SK-N-SH treated with all-trans-retinoic acid at 6 μM for 48 hours (cell line): ENCODE results near the gene HIVEP3.

Experiments used
- ATAC-seq: fragments of 200-7000 bp; cut with Tn5 transposase; 3 replicates; pipeline ENCODE4 v1.9.1; 2020; ENCODE audit warnings: mild to moderate bottlenecking, moderate library complexity
- ARNTL ChIP-seq: fragments of 450-650 bp; formaldehyde crosslinking; IDR thresholded peaks from 2 replicates; pipeline ENCODE4 v1.5.0; 2020; ENCODE audit warnings: low read depth, mild to moderate bottlenecking, moderate library complexity, borderline replicate concordance
- BACH2 ChIP-seq: fragments of 250-450 bp; sonication (Bioruptor Pico); IDR thresholded peaks from 2 replicates; pipeline ENCODE4 v1.9.0; 2021; ENCODE audit warnings: mild to moderate bottlenecking, borderline replicate concordance
- ESRRG ChIP-seq: fragments of 250-450 bp; sonication (Bioruptor Pico); IDR thresholded peaks from 2 replicates; pipeline ENCODE4 v1.6.1; 2021; ENCODE audit warnings: mild to moderate bottlenecking
- GLIS3 ChIP-seq: fragments of 250-450 bp; sonication (Bioruptor Pico); IDR thresholded peaks from 2 replicates; pipeline ENCODE4 v1.5.0; 2020; ENCODE audit warnings: mild to moderate bottlenecking, moderate library complexity
- ISL1 ChIP-seq: fragments of 250-450 bp; sonication (Bioruptor Pico); IDR thresholded peaks from 2 replicates; pipeline ENCODE4 v2.1.2; 2022; ENCODE audit warnings: mild to moderate bottlenecking, moderate library complexity
- OSR1 ChIP-seq: fragments of 250-450 bp; sonication (Bioruptor Pico); IDR thresholded peaks from 2 replicates; pipeline ENCODE4 v1.8.0; 2022; ENCODE audit warnings: moderate library complexity, mild to moderate bottlenecking, inconsistent platforms
- RARB ChIP-seq: fragments of 250-450 bp; sonication (Bioruptor Pico); IDR thresholded peaks from 2 replicates; pipeline ENCODE4 v1.8.0; 2021; ENCODE audit warnings: mild to moderate bottlenecking, moderate library complexity
- SNAI2 ChIP-seq: fragments of 250-450 bp; sonication (Bioruptor Pico); IDR thresholded peaks from 2 replicates; pipeline ENCODE4 v1.5.0; 2020; ENCODE audit warnings: mild to moderate bottlenecking, moderate library complexity
- TCF4 ChIP-seq: fragments of 250-450 bp; sonication (Bioruptor Pico); IDR thresholded peaks from 2 replicates; pipeline ENCODE4 v1.8.0; 2021; ENCODE audit warnings: mild to moderate bottlenecking, moderate library complexity, borderline replicate concordance
- TOX ChIP-seq: fragments of 250-450 bp; sonication (Bioruptor Pico); IDR thresholded peaks from 2 replicates; pipeline ENCODE4 v1.8.0; 2021; ENCODE audit warnings: mild to moderate bottlenecking, moderate library complexity, borderline replicate concordance
- ZC3H10 ChIP-seq: fragments of 250-450 bp; sonication (Bioruptor Pico); IDR thresholded peaks from 2 replicates; pipeline ENCODE4 v1.5.1; 2021; ENCODE audit warnings: mild to moderate bottlenecking, moderate library complexity
- ZFP3 ChIP-seq: fragments of 250-450 bp; sonication (Bioruptor Pico); IDR thresholded peaks from 2 replicates; pipeline ENCODE4 v1.5.0; 2020; ENCODE audit warnings: mild to moderate bottlenecking, moderate library complexity
- ZFP30 ChIP-seq: fragments of 450-650 bp; formaldehyde crosslinking; IDR thresholded peaks from 2 replicates; pipeline ENCODE4 v1.5.0; 2022; ENCODE audit warnings: mild to moderate bottlenecking, moderate library complexity
- ZNF565 ChIP-seq: fragments of 450-650 bp; formaldehyde crosslinking; conservative IDR thresholded peaks from 2 replicates; pipeline ENCODE4 v1.5.0; 2020; ENCODE audit warnings: low read depth, mild to moderate bottlenecking, moderate library complexity
- ZNF8 ChIP-seq: fragments of 450-650 bp; formaldehyde crosslinking; IDR thresholded peaks from 2 replicates; pipeline ENCODE4 v1.5.0; 2020; ENCODE audit warnings: mild to moderate bottlenecking, moderate library complexity
- TF ChIP-seq, protein P1 (sequence below): fragments of 250-450 bp; sonication (Bioruptor Pico); IDR thresholded peaks from 2 replicates; pipeline ENCODE4 v1.5.1; 2020; ENCODE audit warnings: low read depth, mild to moderate bottlenecking, moderate library complexity
- TF ChIP-seq, protein P2 (sequence below): fragments of 250-450 bp; sonication (Bioruptor Pico); IDR thresholded peaks from 2 replicates; pipeline ENCODE4 v1.8.0; 2021; ENCODE audit warnings: low read depth, mild to moderate bottlenecking, moderate library complexity, borderline replicate concordance
- TF ChIP-seq, protein P3 (sequence below): fragments of 250-450 bp; sonication (Bioruptor Pico); IDR thresholded peaks from 2 replicates; pipeline ENCODE4 v1.5.0; 2020; ENCODE audit warnings: mild to moderate bottlenecking, moderate library complexity

Gene HIVEP3

GRCh38 chr1:41497056-41497440 lies 421.7 kb downstream of the HIVEP3 start:
- ATAC-seq = no peak
- TF ChIP-seq ZC3H10 (CRISPR knock-in tag) (no peak), ESRRG (CRISPR knock-in tag) (no peak)
- TF ChIP-seq, protein P1, sequence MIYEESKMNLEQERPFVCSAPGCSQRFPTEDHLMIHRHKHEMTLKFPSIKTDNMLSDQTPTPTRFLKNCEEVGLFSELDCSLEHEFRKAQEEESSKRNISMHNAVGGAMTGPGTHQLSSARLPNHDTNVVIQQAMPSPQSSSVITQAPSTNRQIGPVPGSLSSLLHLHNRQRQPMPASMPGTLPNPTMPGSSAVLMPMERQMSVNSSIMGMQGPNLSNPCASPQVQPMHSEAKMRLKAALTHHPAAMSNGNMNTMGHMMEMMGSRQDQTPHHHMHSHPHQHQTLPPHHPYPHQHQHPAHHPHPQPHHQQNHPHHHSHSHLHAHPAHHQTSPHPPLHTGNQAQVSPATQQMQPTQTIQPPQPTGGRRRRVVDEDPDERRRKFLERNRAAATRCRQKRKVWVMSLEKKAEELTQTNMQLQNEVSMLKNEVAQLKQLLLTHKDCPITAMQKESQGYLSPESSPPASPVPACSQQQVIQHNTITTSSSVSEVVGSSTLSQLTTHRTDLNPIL (CRISPR knock-in tag) = no peak
- TF ChIP-seq, protein P2, sequence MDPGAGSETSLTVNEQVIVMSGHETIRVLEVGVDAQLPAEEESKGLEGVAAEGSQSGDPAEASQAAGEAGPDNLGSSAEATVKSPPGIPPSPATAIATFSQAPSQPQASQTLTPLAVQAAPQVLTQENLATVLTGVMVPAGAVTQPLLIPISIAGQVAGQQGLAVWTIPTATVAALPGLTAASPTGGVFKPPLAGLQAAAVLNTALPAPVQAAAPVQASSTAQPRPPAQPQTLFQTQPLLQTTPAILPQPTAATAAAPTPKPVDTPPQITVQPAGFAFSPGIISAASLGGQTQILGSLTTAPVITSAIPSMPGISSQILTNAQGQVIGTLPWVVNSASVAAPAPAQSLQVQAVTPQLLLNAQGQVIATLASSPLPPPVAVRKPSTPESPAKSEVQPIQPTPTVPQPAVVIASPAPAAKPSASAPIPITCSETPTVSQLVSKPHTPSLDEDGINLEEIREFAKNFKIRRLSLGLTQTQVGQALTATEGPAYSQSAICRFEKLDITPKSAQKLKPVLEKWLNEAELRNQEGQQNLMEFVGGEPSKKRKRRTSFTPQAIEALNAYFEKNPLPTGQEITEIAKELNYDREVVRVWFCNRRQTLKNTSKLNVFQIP = no peak
- TF ChIP-seq, all 23 proteins: peak for 0

- ATAC-seq = no peak
Observed at GRCh38 chr1:41496080-41497055, 422.4 kb downstream of the HIVEP3 start.

DNA sequence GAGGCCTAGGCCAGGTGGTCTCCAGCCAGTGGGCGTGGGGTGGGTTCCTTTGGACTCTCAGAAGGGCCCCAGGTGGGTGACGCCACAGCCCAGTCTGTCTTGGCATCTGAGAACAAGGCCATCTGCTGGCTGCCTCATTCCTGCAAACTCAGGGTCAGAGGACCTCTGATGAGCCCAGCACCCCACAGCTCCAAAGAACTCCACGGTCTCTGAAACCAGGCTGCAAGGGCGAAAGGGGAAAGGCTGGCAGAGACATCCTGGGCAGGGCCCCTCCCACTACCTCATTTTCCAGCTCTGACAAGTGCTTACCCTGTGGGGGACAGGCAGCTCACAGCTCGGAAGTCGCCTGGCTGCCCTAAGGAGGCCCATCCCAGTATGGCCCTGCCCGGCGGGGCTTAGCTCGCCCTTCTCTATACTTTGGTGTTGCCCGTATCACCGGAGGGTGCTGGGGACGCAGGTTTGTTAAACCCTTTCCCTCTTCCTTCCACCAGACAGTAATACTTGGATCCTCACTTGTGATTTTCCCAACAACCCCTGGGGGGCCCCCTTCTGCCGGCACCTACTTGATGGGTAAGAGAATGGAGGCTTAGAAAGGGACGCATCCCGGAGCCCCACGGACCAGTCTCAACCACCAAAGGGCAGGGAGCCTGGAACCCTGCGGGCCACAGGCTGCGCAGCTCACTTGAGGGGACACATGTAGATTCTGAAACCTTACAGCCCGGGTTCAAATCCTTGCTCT lies 423.3 kb downstream of the HIVEP3 start:
- TF ChIP-seq OSR1 (CRISPR knock-in tag) = no peak
- TF ChIP-seq ZFP30 = no peak
- no peak for TF ChIP-seq TOX (CRISPR knock-in tag)
- TF ChIP-seq ZFP3 = no peak
- TF ChIP-seq ISL1 = no peak
- TF ChIP-seq ZNF8 (CRISPR knock-in tag) = no peak
- TF ChIP-seq, protein P3, sequence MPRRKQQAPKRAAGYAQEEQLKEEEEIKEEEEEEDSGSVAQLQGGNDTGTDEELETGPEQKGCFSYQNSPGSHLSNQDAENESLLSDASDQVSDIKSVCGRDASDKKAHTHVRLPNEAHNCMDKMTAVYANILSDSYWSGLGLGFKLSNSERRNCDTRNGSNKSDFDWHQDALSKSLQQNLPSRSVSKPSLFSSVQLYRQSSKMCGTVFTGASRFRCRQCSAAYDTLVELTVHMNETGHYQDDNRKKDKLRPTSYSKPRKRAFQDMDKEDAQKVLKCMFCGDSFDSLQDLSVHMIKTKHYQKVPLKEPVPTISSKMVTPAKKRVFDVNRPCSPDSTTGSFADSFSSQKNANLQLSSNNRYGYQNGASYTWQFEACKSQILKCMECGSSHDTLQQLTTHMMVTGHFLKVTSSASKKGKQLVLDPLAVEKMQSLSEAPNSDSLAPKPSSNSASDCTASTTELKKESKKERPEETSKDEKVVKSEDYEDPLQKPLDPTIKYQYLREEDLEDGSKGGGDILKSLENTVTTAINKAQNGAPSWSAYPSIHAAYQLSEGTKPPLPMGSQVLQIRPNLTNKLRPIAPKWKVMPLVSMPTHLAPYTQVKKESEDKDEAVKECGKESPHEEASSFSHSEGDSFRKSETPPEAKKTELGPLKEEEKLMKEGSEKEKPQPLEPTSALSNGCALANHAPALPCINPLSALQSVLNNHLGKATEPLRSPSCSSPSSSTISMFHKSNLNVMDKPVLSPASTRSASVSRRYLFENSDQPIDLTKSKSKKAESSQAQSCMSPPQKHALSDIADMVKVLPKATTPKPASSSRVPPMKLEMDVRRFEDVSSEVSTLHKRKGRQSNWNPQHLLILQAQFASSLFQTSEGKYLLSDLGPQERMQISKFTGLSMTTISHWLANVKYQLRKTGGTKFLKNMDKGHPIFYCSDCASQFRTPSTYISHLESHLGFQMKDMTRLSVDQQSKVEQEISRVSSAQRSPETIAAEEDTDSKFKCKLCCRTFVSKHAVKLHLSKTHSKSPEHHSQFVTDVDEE (CRISPR knock-in tag) = no peak
- no peak for TF ChIP-seq GLIS3 (CRISPR knock-in tag)
- no peak for TF ChIP-seq RARB
- TF ChIP-seq BACH2 = no peak
- TF ChIP-seq SNAI2 (CRISPR knock-in tag) = no peak
- TF ChIP-seq, protein P1 (CRISPR knock-in tag) = no peak
- TF ChIP-seq TCF4 (CRISPR knock-in tag) = no peak
- no peak for TF ChIP-seq ARNTL (CRISPR knock-in tag)
- TF ChIP-seq ZNF565 = no peak
- TF ChIP-seq ZC3H10 (CRISPR knock-in tag) = no peak
- TF ChIP-seq, all 23 proteins: peak for 0
- ATAC-seq = no peak

More at GRCh38 chr1:41496080-41497055, 422.4 kb downstream of the HIVEP3 start:
- TF ChIP-seq ISL1 = no peak
- no peak for TF ChIP-seq ESRRG (CRISPR knock-in tag)
- TF ChIP-seq ARNTL (CRISPR knock-in tag) = no peak
- TF ChIP-seq TCF4 (CRISPR knock-in tag) = no peak
- no peak for TF ChIP-seq TOX (CRISPR knock-in tag)
- TF ChIP-seq OSR1 (CRISPR knock-in tag) = no peak
